GM18502 (cell line): Measurements from ENCODE around the gene RPL15.

ENCODE experiments used
- ATAC-seq: cut with Tn5 transposase; IDR thresholded peaks from one replicate; pipeline ENCODE4 v1.9.1; 2021; ENCODE audit warnings: mild to moderate bottlenecking; ENCODE audit not compliant: unreplicated experiment, poor library complexity

Gene RPL15

DNA sequence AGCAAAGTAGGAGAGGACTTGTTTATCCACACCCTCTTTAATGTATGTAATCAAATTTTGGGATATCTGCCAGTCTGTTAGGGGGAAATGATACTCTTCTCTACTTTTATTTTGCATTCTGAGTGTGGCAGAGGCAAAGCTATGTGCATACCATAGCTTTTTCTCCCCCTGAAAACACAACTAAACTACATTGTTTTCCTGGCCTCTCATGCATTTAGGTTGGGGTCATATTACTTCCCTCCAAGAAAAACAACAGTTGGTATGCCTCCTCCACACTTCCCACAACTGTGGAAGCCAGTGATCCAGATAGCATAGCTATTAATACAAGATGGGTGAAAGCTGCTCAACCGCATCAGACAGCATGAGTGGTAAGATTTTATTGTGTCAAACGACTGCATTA lies 6.9 kb downstream of the RPL15 start:
- ATAC-seq = no peak

DNA sequence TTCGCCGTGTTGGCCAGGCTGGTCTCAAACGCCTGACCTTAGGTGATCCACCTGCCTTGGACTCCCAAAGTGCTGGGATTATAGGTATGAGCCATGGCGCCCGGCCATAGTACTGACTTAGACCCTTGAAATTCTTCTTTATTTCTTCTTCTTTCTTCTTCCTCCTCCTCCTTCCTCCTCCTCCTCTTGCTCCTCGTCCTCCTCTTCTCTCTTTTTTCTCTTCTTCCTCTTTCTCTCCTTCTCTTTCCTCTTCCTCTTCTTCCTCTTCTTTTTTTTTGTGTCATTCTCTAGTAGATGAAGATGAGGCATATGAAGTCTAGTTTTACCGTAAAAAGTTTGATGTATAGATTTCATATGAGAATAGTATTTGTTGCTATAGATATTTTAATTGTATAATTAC lies 9.3 kb downstream of the RPL15 start:
- no peak for ATAC-seq

DNA sequence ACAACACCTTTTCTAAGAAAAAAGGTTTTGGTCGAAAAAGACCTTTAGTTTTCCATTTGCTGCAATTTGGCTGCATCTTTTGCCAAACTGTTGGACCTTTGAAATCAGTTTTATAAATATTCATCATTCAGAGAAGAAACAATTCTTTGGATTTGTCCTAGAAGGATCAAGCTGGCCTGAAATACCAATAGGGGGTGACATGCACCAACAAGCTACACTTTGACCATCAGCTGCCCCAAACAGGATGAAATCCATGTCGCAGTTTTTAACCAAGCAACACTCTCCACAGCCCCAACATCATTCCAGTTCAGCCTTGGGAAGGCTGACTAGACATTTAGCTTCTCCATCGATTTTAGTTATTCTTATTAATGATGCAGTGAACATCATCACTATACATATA lies 9.8 kb downstream of the RPL15 start:
- ATAC-seq = no peak

DNA sequence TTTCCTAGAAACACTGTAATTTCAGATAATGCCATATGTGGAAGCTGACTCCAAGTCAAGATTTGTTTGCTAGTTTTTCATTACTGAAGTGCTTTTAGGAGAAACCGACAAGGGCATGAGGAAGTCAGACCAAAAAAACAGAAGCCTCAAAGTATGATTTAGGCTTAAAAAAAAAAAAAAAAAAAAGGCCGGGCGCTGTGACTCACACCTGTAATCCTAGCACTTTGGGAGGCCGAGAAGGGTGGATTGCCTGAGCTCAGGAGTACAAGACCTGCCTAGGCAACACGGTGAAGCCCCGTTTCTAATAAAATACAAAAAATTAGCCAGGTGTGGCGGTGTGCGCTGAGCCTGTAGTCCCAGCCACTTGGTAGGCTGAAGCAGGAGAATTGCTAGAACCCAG lies 11.6 kb downstream of the RPL15 start:
- no peak for ATAC-seq

DNA sequence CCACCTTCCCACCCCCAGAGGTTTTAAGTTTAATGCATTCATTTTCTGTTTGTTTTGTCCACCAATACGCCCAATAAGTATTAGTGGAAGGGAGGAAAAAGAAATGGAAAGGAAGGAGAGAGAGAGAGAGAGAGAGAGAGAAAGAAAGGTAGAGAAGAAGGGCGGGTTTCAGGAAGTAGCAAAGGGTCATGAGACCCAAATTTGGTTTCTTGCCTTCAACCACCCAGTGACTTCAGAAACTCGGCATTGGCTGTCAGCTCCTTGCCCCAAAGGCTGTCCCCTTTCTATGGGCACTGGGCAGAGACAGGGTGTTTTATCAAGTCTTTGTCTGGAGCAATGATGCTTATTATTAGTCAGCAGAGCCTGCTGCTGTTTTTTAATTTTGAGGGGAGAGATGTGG lies 14.7 kb downstream of the RPL15 start:
- ATAC-seq = no peak

DNA sequence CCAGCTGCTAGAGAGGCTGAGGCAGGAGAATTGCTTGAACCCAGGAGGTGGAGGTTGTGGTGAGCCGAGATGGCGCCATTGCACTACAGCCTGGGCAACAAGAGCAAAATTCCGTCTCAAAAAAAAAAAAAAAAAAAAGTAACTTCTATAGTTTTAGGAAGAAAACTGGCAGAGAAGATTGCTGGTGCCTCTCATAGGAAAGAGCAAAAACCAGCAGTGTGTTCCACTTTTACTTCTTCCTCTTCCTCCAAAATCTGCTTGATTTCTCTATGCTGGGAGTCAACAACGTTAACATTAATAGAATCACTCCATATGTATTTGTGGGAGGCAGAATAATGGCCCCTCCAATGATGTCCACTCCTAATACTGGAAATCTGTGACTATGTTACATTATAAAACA lies 15.6 kb downstream of the RPL15 start:
- ATAC-seq = no peak

DNA sequence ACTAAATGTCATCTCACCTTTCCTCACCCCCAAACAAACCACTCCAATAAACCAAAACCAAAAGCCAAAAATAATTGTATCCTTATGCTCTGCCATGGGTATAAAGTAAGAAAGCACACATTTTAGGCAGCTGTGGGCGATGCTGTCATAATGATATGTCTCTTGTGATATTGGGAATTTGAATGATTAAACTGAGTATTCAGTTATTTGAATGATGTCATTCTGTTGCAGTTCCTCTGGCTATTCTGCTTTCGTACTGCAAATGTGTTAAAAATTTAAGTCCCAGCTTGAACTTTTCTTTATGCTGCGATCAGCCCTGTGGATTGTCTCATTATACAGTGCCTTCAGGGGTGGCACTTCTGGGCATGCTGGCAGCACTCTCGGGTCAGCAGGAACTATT lies 17.3 kb downstream of the RPL15 start:
- ATAC-seq = no peak

DNA sequence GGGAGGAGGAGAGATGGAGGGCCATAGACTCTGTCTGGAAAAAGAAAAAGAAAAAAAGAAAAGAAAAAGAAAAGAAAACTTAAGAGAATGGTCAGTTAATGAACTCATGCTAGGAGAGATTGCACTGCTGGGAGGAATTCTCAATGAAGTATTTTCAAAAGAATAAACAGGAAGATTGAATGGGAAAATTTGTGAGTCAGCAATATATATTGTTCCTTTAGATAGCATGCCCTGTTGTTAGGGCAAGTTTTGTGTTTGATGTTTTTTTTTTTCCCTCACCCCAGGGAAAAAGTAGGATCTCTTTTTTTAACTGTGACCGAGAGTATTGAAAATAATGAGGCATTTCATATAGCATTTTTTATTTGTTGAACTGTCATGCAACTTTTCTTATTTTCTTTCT lies 20.4 kb downstream of the RPL15 start:
- ATAC-seq = no peak

DNA sequence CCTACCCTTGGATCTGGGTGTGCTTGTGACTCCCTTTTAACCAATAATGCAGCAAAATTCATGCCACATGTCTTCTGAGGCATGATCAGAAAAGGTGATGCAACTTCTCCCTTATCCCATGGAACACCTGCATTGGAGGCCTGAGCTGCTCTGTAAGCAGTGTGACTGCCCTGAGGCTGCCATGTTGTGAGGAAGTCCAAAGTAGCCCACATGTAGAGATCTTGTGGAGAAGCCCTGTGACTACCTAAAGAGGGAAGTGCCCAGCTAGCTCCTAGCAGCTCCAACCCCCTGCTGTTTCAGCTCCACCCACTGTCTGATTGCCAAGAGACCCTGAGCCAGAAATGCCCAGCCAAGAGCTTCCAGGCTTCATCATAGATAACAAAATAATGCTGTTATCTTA lies 21.8 kb downstream of the RPL15 start:
- no peak for ATAC-seq

DNA sequence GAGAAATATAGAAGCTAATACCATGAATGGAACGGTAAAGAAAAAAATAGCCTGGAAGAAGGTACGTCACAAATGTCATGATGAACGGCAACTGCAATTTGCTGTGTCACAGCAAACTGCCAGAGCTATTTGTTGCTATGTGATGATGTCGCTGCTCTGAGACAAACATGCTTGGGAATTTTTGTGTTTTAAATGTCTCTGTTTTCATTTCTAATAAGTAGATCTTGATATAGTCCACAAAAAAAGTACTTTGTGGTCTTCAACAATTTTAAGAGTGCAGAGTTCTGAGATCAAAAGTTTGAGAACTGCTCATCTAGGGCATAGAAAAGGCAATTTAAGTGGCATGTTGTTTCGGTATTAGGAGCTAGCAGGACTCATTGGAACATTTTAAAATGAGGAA lies 23.8 kb downstream of the RPL15 start:
- no peak for ATAC-seq

DNA sequence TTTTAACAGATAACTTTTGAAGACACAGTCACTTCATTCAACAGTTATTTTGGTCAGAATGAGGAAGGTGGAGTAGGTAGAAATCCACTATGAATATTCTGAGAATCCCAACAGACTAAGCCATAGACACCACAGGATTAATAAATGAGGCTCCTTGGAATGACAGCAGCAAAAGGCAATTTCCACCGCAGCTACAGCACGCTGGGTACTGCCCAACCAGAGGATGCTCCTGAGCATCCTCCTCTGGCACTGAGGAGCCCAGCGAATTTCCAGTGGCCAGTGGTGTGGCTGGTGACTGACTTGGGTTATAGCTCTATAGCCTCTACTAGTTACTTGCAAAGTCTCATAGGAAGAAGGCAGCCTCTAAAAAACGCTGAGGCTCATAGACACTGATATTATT lies 24.5 kb downstream of the RPL15 start:
- no peak for ATAC-seq

DNA sequence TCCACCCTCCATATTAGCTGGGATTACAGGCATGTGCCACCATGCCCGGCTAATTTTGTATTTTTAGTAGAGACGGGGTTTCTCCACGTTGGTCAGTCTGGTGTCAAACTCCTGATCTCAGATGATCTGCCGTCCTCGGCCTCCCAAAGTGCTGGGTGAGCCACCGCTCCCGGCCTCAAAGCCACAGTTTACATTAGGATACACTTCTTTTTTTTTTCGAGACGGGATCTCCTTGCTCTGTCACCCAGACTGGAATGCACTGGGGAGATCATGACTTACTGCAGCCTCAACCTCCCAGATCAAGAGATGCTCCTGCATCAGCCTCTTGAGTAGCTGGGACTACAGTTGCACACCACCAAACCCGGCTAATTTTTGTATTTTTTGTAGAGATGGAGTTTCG lies 25.6 kb downstream of the RPL15 start:
- ATAC-seq = no peak

DNA sequence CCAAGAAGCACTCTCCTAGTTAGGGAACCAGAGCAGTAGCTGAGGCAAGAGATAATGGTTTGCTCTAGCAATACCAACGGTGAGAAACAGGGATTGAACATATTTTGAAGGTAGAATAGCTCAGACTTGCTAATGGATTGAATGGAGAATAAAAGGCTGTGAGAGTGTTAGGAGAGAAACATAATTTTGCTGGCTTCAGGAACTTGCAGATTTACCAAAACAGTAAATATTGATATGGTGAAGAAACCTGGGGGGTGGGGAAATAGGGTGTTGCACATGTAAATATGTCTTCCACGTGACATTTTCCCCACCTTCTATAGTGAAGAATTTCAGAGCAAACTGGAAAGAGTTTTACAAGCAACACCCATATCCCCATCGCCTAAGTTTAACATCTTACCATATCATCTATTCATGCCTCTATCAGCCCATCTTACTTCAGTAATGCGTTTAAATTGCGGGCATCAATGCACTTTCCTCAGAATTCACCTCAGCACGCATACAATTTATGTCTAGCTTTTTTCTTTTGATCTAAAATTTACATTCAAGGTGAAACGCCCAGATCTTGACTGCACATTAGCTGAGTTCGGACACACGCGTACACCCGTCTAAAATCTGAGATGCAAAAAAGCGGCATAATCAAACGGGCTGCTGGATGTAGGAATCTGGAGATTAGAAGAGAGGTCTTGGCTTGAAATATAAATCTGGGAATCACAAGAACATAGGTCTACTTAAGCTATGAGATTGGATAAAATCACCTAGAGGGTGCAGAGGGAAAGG lies 27.3 kb downstream of the RPL15 start:
- no peak for ATAC-seq

DNA sequence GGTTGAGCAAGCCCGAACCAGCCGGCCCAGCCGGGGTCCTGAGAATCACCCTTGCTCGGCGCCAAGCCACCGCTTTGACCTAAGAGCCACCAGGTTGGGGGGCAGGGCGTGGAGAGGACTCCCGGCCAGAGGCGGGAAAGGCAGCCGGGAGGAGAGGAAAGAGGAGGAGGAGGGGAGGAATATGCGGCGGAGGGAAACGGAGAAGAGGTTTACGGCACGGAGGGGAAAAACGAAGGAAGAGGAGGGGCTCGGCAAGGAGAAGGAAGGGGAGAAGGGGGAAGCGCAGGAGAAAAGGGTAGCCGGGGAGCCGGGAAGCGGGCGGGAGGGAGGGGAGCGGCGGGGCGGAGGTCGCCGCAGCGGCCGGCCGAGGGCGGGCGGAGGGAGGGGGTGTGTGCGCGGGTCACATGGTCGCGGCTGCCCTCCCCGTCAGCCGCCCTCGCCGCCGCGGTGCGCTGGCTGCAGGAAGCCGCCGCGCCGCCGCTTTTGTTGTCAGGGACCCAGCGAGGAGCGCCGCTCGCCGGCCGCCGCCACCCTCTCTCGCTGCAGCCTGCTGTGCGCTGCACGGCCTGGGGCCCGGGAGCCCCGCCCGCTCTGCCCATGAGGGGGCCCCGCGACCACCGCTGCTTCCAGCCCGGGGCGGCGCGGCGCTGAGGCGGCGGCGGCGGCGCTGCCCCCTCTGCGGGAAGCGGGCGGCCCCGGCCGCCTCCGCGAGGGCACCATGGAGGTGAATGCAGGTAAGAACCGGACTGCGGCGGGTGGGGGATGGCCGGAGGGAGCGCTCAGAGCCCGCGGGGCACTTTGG lies 28.1 kb downstream of the RPL15 start, which contains the start of gene NR1D2:
NR1D2 (plus strand) TSS at position 426 of the 802 bp plus-strand sequence; CDS start at position 719, 293 bp downstream.
- ATAC-seq = peak; percentile 60

DNA sequence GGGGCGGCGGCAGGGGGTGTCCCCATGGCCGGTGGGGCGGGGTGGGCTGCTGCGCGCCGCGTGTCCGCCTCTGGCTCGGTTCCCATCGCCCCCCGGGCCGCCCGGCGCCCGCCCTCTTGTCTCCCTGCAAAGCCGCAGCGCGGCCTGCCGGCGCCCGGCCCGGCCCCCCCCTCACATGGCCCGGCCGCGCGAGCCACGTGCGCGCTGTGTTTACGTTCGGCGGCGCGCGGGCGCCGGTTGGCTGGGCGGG lies 28.7 kb downstream of the RPL15 start:
- ATAC-seq = no peak

DNA sequence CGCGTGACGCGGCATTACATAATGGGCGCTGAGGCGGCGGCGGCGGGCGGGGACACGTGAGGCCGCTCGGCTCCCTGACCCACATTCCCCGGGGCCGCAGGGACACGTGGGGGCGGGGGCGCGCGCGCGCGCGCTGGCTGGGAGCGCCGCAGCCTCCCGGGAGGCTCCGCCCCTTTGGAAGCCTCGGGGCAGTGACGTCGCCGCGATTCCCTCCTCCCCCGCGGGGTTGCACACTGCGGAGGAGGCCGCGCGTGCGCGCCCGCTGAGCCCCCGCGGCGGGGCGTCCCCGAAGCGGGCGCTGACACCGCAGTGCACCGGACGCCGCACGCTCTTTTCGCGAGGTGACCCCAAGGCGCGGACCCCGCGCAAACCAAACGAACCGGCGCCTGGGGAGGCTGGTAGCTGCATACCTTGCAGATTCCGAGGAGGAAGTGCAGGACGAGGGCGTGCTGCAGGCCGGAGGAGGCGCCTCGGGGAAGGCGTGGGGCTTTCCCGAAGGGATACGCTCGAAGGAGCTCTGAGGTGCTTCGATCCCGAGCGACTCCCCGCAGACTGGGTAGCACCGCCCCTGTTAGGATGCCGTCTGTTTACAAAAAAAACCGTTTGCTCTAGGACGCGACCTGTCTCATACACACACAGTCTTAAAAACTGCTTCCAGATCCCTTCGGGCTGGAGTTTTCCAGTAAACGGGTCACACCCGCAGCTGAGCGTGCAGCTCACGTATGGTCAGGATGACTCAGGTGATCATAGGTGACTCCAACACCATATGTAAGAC lies 29.2 kb downstream of the RPL15 start:
- ATAC-seq = peak; percentile 80

DNA sequence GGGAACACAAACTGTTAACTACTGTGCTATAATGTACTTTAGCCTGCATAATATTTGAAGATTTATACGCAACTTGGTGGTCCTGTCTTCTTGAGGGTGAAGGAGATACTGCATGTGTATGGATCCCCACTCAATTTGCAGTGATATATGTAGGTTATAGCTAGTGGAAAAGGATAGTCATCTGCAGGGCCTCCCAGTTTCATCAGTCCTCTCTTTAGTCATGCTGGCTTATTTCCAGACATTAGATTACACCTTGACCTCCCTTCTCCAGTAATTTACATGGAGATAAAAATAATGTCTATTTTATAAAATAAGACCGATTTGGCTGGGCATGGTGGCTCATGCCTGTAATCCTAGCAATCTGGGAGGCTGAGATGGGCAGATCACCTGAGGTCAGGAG lies 31.8 kb downstream of the RPL15 start:
- no peak for ATAC-seq

DNA sequence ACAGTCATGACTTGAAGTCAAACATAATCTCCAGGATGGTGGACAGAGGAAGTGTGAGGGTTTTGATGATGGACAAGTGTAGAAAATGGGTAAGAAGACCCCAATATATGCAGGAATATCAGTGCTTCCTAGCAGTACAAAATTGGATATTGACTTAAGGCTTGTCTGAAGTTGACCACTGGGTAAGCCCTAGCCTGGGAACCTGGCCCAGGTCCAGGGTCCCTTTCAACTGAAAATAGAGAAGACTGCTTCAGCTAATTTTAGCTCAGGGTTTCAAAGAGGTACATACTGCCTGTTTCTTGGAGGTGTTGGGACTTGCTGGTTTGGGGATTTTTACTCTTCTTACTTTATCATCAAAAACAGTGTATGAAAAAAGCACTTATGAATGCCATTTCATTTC lies 32.9 kb downstream of the RPL15 start:
- ATAC-seq = peak; percentile 13

DNA sequence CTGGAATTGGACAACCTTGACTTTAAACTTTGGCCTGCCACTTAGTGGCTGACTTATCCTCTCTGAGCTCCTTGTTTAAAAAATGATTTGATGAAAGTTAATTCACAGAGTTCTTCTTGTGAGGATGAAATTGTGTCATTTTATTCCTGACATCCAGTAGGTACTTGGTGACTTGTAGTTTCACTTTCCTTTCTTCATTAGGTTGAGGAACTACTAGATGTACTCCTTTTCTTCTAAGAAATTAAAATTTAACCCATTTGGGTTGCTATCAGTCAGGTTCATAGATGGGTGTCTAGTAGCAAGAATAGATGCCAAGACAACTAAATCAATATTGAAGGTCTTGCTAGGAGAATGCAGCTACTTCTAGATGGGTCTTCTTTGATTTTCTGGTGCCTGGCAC lies 33.4 kb downstream of the RPL15 start:
- no peak for ATAC-seq

DNA sequence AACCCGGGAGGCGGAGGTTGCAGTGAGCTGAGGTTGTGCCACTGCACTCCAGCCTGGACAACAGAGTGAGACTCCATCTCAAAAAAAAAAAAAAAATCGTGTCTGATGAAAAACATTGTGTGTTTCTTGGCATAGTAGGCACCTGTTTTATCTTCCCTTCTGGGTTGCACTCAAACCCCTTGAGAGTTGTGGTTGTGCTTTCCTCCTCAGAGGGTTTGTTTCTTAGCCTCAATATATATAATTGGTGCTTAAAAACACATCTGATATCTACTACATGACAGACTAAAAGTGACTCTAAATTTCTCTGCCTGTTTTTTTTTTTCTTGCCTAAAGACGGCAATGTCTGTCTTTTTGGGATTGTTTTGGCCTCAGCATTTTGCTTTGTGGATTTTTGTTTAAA lies 35.7 kb downstream of the RPL15 start:
- ATAC-seq = peak; percentile 54

DNA sequence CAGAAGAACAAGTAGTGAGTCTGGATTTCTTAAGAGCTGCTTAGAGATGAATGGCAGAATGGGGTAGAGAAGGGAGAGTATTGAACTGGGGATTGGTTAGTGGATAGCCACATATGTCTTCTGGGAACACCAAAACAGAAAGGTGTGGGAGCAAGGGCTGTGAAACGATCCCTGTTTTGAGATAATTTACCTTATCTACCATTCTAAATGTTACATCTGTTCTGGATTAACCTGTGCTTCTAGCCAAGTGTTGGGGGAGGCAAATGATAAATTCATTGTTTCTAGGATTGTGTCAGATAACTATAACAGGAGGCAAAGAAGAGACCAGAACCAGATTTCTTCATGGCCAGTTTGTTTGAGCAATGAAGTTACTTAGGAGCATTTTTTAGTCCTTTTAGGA lies 36.6 kb downstream of the RPL15 start:
- ATAC-seq = no peak
